Fibroblast of the aortic adventitia (primary cell): ENCODE data around the gene ELK3. TPM values are rescaled to one million over a fixed set of nuclear protein-coding genes. Genes with fewer than 3 reads are reported as not detected.

ENCODE experiments used
- DNase-seq: peaks from one replicate; pipeline ENCODE4 v3.0.0-alpha.2; 2010; ENCODE audit warnings: low read depth
- H3K4me3 ChIP-seq: 2 replicates; pipeline ENCODE4 v1.5.1; 2011; ENCODE audit warnings: low read depth, mild to moderate bottlenecking, control low read depth, low read length, moderate library complexity
- CTCF ChIP-seq: IDR thresholded peaks from 2 replicates; pipeline ENCODE4 v1.5.1; 2011; ENCODE audit warnings: mild to moderate bottlenecking, low read length, control low read depth, inconsistent platforms; ENCODE audit not compliant: insufficient read depth
- total RNA-seq: library from RNA; depleted of rRNA; stranded (reverse); fragments of >200 nt; gene quantifications from 2 replicates; pipeline ENCODE4 v1.2.3, GENCODE V29; 2012; ENCODE audit warnings: low replicate concordance

Gene ELK3
- total RNA-seq, 1 donor, result 75.0 TPM

- no peak for TF ChIP-seq CTCF
- DNase-seq, result no peak
- peak overlapping the region; percentile 5 for H3K4me3 ChIP-seq
Measured at GRCh38 chr12:96218989-96219678, 25.0 kb downstream of the ELK3 start.

- DNase-seq, result peak; percentile 94
- peak overlapping the region; percentile 5 for H3K4me3 ChIP-seq
- TF ChIP-seq CTCF, result no peak
Measured at GRCh38 chr12:96219700-96220206, 25.6 kb downstream of the ELK3 start.

GRCh38 chr12:96220902-96221301 is 26.7 kb downstream of the ELK3 start:
- DNase-seq, result no peak
- no peak for TF ChIP-seq CTCF
- H3K4me3 ChIP-seq, result no peak overlapping the region

- no peak overlapping the region for H3K4me3 ChIP-seq
- TF ChIP-seq CTCF, result no peak
- no peak for DNase-seq
Measured at GRCh38 chr12:96221391-96221790, 27.2 kb downstream of the ELK3 start.

- DNase-seq, result no peak
- no peak for TF ChIP-seq CTCF
- H3K4me3 ChIP-seq, result no peak overlapping the region
Measured at GRCh38 chr12:96223411-96224218, 29.4 kb downstream of the ELK3 start.

- H3K4me3 ChIP-seq, result no peak overlapping the region
- no peak for TF ChIP-seq CTCF
- DNase-seq, result no peak
Measured at GRCh38 chr12:96224219-96224615, 30.0 kb downstream of the ELK3 start.
